Neural progenitor cell (in vitro differentiated cells): Measurements from ENCODE around the gene ZNF83. TPM values are rescaled to one million over a fixed set of nuclear protein-coding genes. Genes with fewer than 3 reads are reported as not detected.
"Not testable (repeated sequence)": the region's sequence is repeated elsewhere in the genome, so short reads cannot be mapped to it uniquely, and the experiment has no call there.

Experiments
- DNase-seq: peaks from one replicate; pipeline ENCODE4 v3.0.0-alpha.2; 2016; ENCODE audit warnings: low spot score
- H2AFZ ChIP-seq: fragments of 200-600 bp; sonication (generic); replicated peaks from 2 replicates; pipeline ENCODE4 v1.6.1; 2016; ENCODE audit warnings: antibody characterized with exemption
- H3F3A ChIP-seq: fragments of 200-600 bp; sonication (generic); 2 replicates; pipeline ENCODE4 v1.6.1; 2016; ENCODE audit warnings: antibody characterized with exemption, low read depth
- H3K27ac ChIP-seq: fragments of 200-600 bp; sonication (generic); 2 replicates; pipeline ENCODE4 v1.5.1; 2016; ENCODE audit warnings: mild to moderate bottlenecking
- H3K27me3 ChIP-seq: fragments of 200-600 bp; sonication (generic); 2 replicates; pipeline ENCODE4 v1.6.1; 2016; ENCODE audit warnings: mild to moderate bottlenecking, moderate library complexity
- H3K36me3 ChIP-seq: fragments of 200-600 bp; sonication (generic); 2 replicates; pipeline ENCODE4 v1.5.1; 2016
- H3K4me1 ChIP-seq: fragments of 200-600 bp; sonication (generic); 2 replicates; pipeline ENCODE4 v1.6.1; 2016; ENCODE audit warnings: mixed run types
- H3K4me2 ChIP-seq: fragments of 200-600 bp; sonication (generic); 2 replicates; pipeline ENCODE4 v1.6.1; 2016
- H3K4me3 ChIP-seq: fragments of 200-600 bp; sonication (generic); 2 replicates; pipeline ENCODE4 v1.5.1; 2016
- H3K79me2 ChIP-seq: fragments of 200-600 bp; sonication (generic); 2 replicates; pipeline ENCODE4 v1.6.1; 2016; ENCODE audit warnings: low read depth
- H3K9ac ChIP-seq: fragments of 200-600 bp; sonication (generic); 2 replicates; pipeline ENCODE4 v1.6.1; 2016
- H3K9me3 ChIP-seq: fragments of 200-600 bp; sonication (generic); 2 replicates; pipeline ENCODE4 v1.5.1; 2016; ENCODE audit warnings: low read depth
- H4K20me1 ChIP-seq: fragments of 200-600 bp; sonication (generic); 2 replicates; pipeline ENCODE4 v1.6.1; 2016; ENCODE audit warnings: low read depth
- H3K27ac Mint-ChIP-seq: 3 replicates; pipeline ENCODE4 v1.8.0; 2021; ENCODE audit warnings: mixed read lengths
- H3K27me3 Mint-ChIP-seq: 2 replicates; pipeline ENCODE4 v1.8.0; 2022; ENCODE audit warnings: low read depth, mild to moderate bottlenecking, inconsistent platforms, moderate library complexity, mixed read lengths; ENCODE audit not compliant: insufficient read depth
- H3K36me3 Mint-ChIP-seq: 3 replicates; pipeline ENCODE4 v1.8.0; 2021; ENCODE audit warnings: mixed read lengths
- H3K4me1 Mint-ChIP-seq: 3 replicates; pipeline ENCODE4 v1.8.0; 2021; ENCODE audit warnings: mixed read lengths
- H3K4me3 Mint-ChIP-seq: 3 replicates; pipeline ENCODE4 v1.8.0; 2021; ENCODE audit warnings: mild to moderate bottlenecking, moderate library complexity, mixed read lengths
- H3K9me3 Mint-ChIP-seq: 3 replicates; pipeline ENCODE4 v1.8.0; 2020; ENCODE audit warnings: mixed read lengths
- EZH2 ChIP-seq: fragments of 200-600 bp; sonication (generic); IDR thresholded peaks from 2 replicates; pipeline ENCODE4 v1.6.1; 2017; ENCODE audit warnings: antibody characterized with exemption, mild to moderate bottlenecking, moderate library complexity
- EZH2phosphoT487 ChIP-seq: fragments of 200-600 bp; sonication (generic); IDR thresholded peaks from 2 replicates; pipeline ENCODE4 v1.6.1; 2017; ENCODE audit warnings: antibody characterized with exemption
- total RNA-seq: library from RNA; depleted of rRNA; stranded (reverse); fragments of >200 nt; gene quantifications from 2 replicates; pipeline ENCODE4 v1.2.3, GENCODE V29; 2015; ENCODE audit warnings: low replicate concordance
- TF ChIP-seq, protein P1 (sequence below): fragments of 200-600 bp; sonication (generic); IDR thresholded peaks from 2 replicates; pipeline ENCODE4 v1.5.1; 2017; ENCODE audit warnings: antibody characterized with exemption, mild to moderate bottlenecking

ZNF83 gene
- total RNA-seq = 63.8 and 76.2 TPM in 2 replicates

DNA sequence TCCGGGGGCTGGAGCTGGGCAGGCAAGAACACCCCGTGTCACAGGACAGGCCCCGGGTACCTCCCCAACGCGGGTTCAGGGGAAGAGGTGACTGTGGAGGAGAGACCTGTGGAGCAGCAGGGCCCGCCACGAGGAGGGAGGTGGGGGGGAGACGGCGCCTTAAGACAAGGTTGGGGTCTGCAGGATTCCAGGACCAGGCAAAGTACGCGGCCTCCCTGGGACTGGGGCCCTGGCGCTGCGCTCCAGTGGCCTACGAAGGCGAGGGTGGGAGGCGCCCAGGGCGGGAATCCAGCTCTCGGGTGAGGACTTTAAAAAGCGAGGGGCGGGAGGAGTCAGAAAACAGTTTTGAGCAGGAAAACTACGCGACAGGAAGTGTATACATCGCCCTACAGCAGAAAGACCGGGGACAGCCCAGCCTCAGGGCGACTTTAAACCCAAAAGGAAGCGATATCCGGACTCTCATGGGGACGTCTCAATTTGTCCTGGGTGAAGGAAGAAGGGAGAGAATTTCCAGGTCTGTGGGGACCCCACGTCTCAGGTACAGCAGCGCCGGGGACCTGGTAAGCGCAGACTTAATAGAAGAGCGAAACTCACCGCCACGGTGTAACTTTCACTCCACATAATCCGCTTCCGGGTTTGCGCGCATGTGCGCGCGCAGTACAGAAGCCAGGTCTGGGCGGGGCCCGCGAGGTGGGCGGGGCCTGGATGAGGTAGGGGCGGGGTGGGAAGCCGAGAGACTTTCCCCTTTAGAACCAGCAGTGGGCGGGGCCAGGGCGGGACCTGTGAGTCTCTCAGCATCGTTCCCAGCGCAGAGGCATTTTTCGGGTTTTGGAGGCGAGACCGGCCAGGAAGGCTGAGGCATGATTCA is at the start of gene ZNF83:
Gene ZNF83, minus strand, starts transcription at position 638 of the 868 bp plus-strand sequence.
- peaks cover 2% of the 10 kb centered on the region for H4K20me1 ChIP-seq
- Mint-ChIP-seq H3K9me3 (peaks cover 16% of the 10 kb centered on the region), H3K4me3 (peak within 1 kb of the TSS; percentile 97), H3K27me3 (peaks cover 2% of the 10 kb centered on the region), H3K4me1 (peaks cover 8% of the 10 kb centered on the region), H3K36me3 (peaks cover 19% of the 10 kb centered on the region), H3K27ac (peak within 1 kb of the TSS; percentile 42)
- no peaks in the 10 kb centered on the region for H3K9me3 ChIP-seq
- peak within 1 kb of the TSS; percentile 93 for H2AFZ ChIP-seq
- TF ChIP-seq, protein P1, sequence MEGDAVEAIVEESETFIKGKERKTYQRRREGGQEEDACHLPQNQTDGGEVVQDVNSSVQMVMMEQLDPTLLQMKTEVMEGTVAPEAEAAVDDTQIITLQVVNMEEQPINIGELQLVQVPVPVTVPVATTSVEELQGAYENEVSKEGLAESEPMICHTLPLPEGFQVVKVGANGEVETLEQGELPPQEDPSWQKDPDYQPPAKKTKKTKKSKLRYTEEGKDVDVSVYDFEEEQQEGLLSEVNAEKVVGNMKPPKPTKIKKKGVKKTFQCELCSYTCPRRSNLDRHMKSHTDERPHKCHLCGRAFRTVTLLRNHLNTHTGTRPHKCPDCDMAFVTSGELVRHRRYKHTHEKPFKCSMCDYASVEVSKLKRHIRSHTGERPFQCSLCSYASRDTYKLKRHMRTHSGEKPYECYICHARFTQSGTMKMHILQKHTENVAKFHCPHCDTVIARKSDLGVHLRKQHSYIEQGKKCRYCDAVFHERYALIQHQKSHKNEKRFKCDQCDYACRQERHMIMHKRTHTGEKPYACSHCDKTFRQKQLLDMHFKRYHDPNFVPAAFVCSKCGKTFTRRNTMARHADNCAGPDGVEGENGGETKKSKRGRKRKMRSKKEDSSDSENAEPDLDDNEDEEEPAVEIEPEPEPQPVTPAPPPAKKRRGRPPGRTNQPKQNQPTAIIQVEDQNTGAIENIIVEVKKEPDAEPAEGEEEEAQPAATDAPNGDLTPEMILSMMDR = no peak
- TF ChIP-seq EZH2phosphoT487 (no peak), EZH2 (no peak)
- peak within 1 kb of the TSS; percentile 44 for H3K9ac ChIP-seq
- H3K79me2 ChIP-seq = no peaks in the 10 kb centered on the region
- H3K27ac ChIP-seq = no peak within 1 kb of the TSS
- peak within 1 kb of the TSS; percentile 86 for H3K4me3 ChIP-seq
- H3K36me3 ChIP-seq = no peaks in the 10 kb centered on the region
- peaks cover 9% of the 10 kb centered on the region for H3K4me1 ChIP-seq
- peaks cover 24% of the 10 kb centered on the region for H3F3A ChIP-seq
- peak within 1 kb of the TSS; percentile 87 for H3K4me2 ChIP-seq
- peak; percentile 100 for DNase-seq
- H3K27me3 ChIP-seq = no peaks in the 10 kb centered on the region

DNA sequence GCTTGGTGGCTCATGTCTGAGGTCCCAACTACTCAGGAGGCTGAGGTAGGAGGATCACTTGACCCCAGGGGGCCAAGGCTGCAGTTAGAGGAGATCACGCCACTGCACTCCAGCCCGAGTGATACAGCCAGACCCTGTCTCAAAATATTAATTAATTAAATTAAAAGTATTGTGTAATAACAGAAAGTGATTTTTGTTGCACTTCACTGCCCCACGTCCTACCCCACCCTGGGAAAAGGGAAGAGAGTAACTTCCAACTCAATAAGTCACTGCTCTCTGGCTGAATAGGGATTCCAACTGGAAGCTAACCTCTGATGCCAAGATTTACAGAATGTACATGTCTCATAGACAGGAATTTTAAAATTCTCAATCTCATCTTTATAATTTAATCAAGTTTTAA is 49.5 kb upstream of the ZNF83 start:
- no peak overlapping the region for H2AFZ ChIP-seq
- H3K79me2 ChIP-seq = peaks cover 19% of the 10 kb centered on the region
- H3K4me1 ChIP-seq = peaks cover 13% of the 10 kb centered on the region
- Mint-ChIP-seq H3K27ac (no peak overlapping the region), H3K4me1 (peaks cover 19% of the 10 kb centered on the region), H3K27me3 (peaks cover 2% of the 10 kb centered on the region), H3K4me3 (no peak overlapping the region), H3K9me3 (peaks cover 35% of the 10 kb centered on the region), H3K36me3 (peaks cover 29% of the 10 kb centered on the region)
- H3K4me2 ChIP-seq = no peak overlapping the region
- DNase-seq = no peak
- H3K9me3 ChIP-seq = no peaks in the 10 kb centered on the region
- H3K27me3 ChIP-seq = no peaks in the 10 kb centered on the region
- no peak overlapping the region for H3K4me3 ChIP-seq
- H3K9ac ChIP-seq = no peak overlapping the region
- TF ChIP-seq EZH2 (no peak), EZH2phosphoT487 (no peak)
- TF ChIP-seq, protein P1 = no peak
- no peaks in the 10 kb centered on the region for H3K36me3 ChIP-seq
- H4K20me1 ChIP-seq = no peaks in the 10 kb centered on the region
- H3F3A ChIP-seq = peaks cover 36% of the 10 kb centered on the region
- no peak overlapping the region for H3K27ac ChIP-seq

DNA sequence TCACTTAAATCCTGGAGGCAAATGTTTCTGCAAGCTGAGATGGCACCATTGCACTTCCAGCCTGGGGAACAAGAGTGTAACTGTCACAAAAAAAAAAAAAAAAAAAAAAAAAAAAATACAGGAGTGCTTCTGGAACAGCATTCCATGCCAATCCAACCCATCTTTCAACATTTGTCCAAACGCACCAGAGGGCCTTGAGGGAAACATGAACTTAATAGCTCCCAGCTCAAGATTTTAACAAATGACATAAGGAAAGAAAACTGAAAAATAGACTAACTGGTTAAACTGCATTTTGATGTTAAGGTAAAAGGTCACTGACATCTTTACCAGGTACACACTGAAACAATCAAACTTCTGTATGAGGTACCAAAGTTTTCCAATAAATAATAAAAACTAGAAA is 47.7 kb upstream of the ZNF83 start:
- no peak for DNase-seq
- H3K27ac Mint-ChIP-seq = no peak overlapping the region

DNA sequence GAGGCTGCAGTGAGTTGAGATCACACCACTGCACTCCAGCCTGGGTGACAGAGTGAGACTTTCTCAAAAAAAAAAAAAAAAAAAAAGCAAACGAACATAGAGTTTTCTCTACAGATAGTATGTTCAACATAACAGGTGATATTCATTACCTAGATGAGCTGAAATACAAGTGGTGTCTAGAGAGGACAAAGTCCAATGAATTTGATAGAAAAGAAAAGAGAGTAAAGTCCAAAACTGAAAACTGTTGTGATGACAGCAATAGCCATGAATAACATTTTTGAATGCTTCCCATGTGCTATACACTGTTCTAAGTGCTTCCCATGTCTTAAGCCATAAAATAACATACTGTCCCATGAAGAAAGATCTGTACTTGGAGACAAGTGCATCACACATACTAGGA is 43.1 kb upstream of the ZNF83 start:
- not testable (repeated sequence) for H3K4me3 Mint-ChIP-seq, H2AFZ ChIP-seq, H3K36me3 ChIP-seq, H3K4me1 Mint-ChIP-seq, H3F3A ChIP-seq, H3K9me3 ChIP-seq, H3K4me2 ChIP-seq, H3K9ac ChIP-seq, H3K4me3 ChIP-seq, H3K27me3 ChIP-seq, H3K27ac Mint-ChIP-seq, DNase-seq, H3K4me1 ChIP-seq, H3K27ac ChIP-seq, H3K27me3 Mint-ChIP-seq, H4K20me1 ChIP-seq
- peaks cover 49% of the 10 kb centered on the region for H3K36me3 Mint-ChIP-seq
- peaks cover 59% of the 10 kb centered on the region for H3K9me3 Mint-ChIP-seq
- H3K79me2 ChIP-seq = peaks cover 37% of the 10 kb centered on the region

More for the DNA sequence above, 47.7 kb upstream of the ZNF83 start:
- Histone ChIP-seq H3K9me3 (no peaks in the 10 kb centered on the region), H3K4me3 (no peak overlapping the region), H3K27me3 (no peaks in the 10 kb centered on the region), H2AFZ (no peak overlapping the region), H3K4me2 (no peak overlapping the region), H4K20me1 (peaks cover 3% of the 10 kb centered on the region), H3F3A (peaks cover 24% of the 10 kb centered on the region), H3K27ac (no peak overlapping the region), H3K79me2 (peaks cover 26% of the 10 kb centered on the region), H3K36me3 (no peaks in the 10 kb centered on the region), H3K4me1 (peaks cover 4% of the 10 kb centered on the region), H3K9ac (no peak overlapping the region)
- peaks cover 14% of the 10 kb centered on the region for H3K4me1 Mint-ChIP-seq
- no peak overlapping the region for H3K4me3 Mint-ChIP-seq
- H3K27me3 Mint-ChIP-seq = peaks cover 2% of the 10 kb centered on the region
- H3K36me3 Mint-ChIP-seq = peaks cover 35% of the 10 kb centered on the region
- H3K9me3 Mint-ChIP-seq = peaks cover 34% of the 10 kb centered on the region
- TF ChIP-seq EZH2phosphoT487 = no peak
